HG03575 (cell line): ENCODE results near the gene ZFP36L1.

ENCODE experiments used
- ATAC-seq: cut with Tn5 transposase; IDR thresholded peaks from one replicate; pipeline ENCODE4 v1.9.1; 2021; ENCODE audit not compliant: unreplicated experiment, insufficient number of reproducible peaks, low FRiP score; ENCODE audit errors: extremely low read depth

Gene ZFP36L1

GRCh38 chr14:68817506-68818212, 24.8 kb upstream of the ZFP36L1 start:
- ATAC-seq, result no peak

- no peak for ATAC-seq
Measured at GRCh38 chr14:68816943-68817430, 24.1 kb upstream of the ZFP36L1 start.

GRCh38 chr14:68816183-68816942, 23.5 kb upstream of the ZFP36L1 start:
- no peak for ATAC-seq

- no peak for ATAC-seq
Measured at GRCh38 chr14:68815298-68816182, 22.7 kb upstream of the ZFP36L1 start.

GRCh38 chr14:68814539-68815297, 21.9 kb upstream of the ZFP36L1 start:
- ATAC-seq, result no peak

GRCh38 chr14:68814238-68814538, 21.3 kb upstream of the ZFP36L1 start:
- ATAC-seq, result no peak

GRCh38 chr14:68813318-68813838, 20.5 kb upstream of the ZFP36L1 start:
- no peak for ATAC-seq

- ATAC-seq, result no peak
Measured at GRCh38 chr14:68811171-68811570, 18.3 kb upstream of the ZFP36L1 start.

- ATAC-seq, result no peak
Measured at GRCh38 chr14:68810173-68811153, 17.6 kb upstream of the ZFP36L1 start.

- ATAC-seq, result no peak
Measured at GRCh38 chr14:68809524-68809923, 16.7 kb upstream of the ZFP36L1 start.

- no peak for ATAC-seq
Measured at GRCh38 chr14:68808696-68809480, 16.0 kb upstream of the ZFP36L1 start.

GRCh38 chr14:68807987-68808386, 15.1 kb upstream of the ZFP36L1 start:
- no peak for ATAC-seq

- no peak for ATAC-seq
Measured at GRCh38 chr14:68807148-68807600, 14.3 kb upstream of the ZFP36L1 start.

- no peak for ATAC-seq
Measured at GRCh38 chr14:68806526-68807147, 13.8 kb upstream of the ZFP36L1 start.

GRCh38 chr14:68805414-68805813, 12.5 kb upstream of the ZFP36L1 start:
- no peak for ATAC-seq

GRCh38 chr14:68801631-68802030, 8.8 kb upstream of the ZFP36L1 start:
- ATAC-seq, result no peak
